Measurements from ENCODE around the gene TMEM235. TPM values are rescaled to one million over a fixed set of nuclear protein-coding genes. Genes with fewer than 3 reads are reported as not detected.
A peak's percentile ranks its signal among the peaks of the same experiment; 100 is the strongest.

TMEM235 gene
- total RNA-seq (not detected), polyA plus RNA-seq (not detected)
- long read RNA-seq, donor 1, result 0 reads
- long read RNA-seq, donor 2, result 0 reads
- long read RNA-seq, donor 3, result 0 reads

DNA sequence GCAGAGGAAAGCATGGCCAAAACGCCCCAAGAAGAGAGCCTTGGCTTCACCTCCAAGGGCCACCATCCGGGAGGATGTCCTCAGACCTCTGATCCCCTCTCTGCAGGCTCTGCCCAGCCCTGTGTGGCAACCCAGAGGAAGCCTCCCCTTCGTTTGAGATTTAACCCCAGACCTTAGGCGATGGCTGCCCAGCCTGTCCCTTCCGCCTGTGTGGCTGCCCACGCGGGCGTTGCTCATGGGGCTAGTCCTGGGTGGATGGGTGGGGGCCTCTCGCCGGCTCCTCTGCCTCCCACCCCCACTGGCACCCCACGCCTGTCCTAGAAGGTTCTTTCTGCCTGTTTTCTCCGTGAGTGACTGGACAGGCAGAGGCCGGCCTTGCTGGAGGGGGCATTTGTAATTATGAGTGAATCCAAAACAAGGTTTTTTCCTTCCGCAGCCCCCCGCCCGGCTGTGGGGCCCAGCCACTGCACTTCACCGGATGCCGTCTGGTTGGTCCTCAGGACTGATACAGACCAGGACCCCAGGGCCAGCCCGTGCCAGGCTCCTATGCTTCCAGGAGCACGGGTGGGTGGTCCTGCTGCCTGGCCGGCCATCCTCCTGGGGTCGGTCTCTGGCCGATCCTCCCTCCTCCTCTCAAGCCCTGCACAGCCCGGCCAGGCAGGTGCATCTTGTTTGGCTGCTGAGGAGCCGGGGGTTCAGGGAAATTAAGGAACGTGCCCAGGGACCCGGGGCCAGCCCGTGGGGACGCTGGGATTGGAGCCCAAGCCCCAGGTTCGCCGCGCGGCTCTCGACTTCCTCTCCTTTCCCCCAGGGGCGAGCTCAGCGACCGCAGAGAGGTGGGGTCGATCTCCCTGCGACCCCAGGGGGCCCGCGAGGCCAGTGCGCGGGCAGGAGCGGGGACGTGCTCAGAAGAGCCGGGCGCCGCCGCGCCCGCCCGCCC lies at the start of gene TMEM235:
Gene TMEM235, plus strand, starts transcription at position 636 of the 940 bp plus-strand sequence. CDS start 393 bp downstream, outside the sequence.
- TF ChIP-seq, protein P1, sequence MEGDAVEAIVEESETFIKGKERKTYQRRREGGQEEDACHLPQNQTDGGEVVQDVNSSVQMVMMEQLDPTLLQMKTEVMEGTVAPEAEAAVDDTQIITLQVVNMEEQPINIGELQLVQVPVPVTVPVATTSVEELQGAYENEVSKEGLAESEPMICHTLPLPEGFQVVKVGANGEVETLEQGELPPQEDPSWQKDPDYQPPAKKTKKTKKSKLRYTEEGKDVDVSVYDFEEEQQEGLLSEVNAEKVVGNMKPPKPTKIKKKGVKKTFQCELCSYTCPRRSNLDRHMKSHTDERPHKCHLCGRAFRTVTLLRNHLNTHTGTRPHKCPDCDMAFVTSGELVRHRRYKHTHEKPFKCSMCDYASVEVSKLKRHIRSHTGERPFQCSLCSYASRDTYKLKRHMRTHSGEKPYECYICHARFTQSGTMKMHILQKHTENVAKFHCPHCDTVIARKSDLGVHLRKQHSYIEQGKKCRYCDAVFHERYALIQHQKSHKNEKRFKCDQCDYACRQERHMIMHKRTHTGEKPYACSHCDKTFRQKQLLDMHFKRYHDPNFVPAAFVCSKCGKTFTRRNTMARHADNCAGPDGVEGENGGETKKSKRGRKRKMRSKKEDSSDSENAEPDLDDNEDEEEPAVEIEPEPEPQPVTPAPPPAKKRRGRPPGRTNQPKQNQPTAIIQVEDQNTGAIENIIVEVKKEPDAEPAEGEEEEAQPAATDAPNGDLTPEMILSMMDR (IDR thresholded peaks at IDR 0.05), result no peak
- 21 to 27% methylated on average over 33 to 52 of the region's 52 CpGs for WGBS, 2 donors
- Histone ChIP-seq H3K36me3 (no peaks in the 10 kb centered on the region), H3K27ac (no peak within 1 kb of the TSS), H3K4me1 (peaks cover 0 to 30% (median 5%) of the 10 kb centered on the region in 9 donors), H3K27me3 (peaks cover 18 to 41% (median 37%) of the 10 kb centered on the region in 7 donors), H3K9me3 (no peaks in the 10 kb centered on the region), H3K4me3 (no peak within 1 kb of the TSS)
- intact Hi-C loops (cut with DNase I), result no loop called here
- peak in 1 of 8 donors; percentile 35 for ATAC-seq
- no peak for DNase-seq

- H3K27me3 ChIP-seq, result no peaks in the 10 kb centered on the region
- 95% methylated on average over 13 of the region's 13 CpGs for WGBS, 2 donors
- ATAC-seq, result no peak
- intact Hi-C loops (cut with DNase I), result no loop called here
- peaks cover 0 to 34% (median 11%) of the 10 kb centered on the region in 9 donors for H3K4me1 ChIP-seq
- DNase-seq, result no peak
- H3K4me3 ChIP-seq, result no peak overlapping the region
- H3K36me3 ChIP-seq, result peaks cover 0 to 20% (median 0%) of the 10 kb centered on the region in 9 donors
- H3K27ac ChIP-seq, result no peak overlapping the region
- TF ChIP-seq, protein P1 (IDR thresholded peaks at IDR 0.05), result no peak
- no peaks in the 10 kb centered on the region for H3K9me3 ChIP-seq
Observed at GRCh38 chr17:78182504-78182903, 48.9 kb upstream of the TMEM235 start.

DNA sequence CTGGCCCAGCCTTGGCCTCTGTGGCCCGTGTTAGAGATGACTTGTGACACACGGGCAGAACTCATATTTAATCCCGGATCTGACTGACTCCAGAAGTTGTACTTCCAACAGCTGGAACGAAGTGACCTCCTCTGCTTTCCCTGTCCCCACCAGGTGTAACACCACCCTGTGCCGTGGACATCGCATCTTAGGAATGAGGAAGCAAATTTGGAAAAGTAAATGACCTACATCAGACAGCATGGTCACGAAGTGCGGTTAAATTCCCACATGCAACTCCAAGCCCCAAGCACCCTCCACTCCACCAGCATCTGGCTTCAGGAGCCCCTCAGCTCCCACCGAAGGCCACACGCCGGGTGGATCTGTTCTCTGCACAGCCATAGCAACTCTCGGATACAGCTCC lies 47.5 kb upstream of the TMEM235 start:
- Histone ChIP-seq H3K9me3 (no peaks in the 10 kb centered on the region), H3K27me3 (no peaks in the 10 kb centered on the region), H3K27ac (no peak overlapping the region), H3K4me1 (peaks cover 3 to 47% (median 23%) of the 10 kb centered on the region in 9 donors), H3K36me3 (peaks cover 0 to 17% (median 0%) of the 10 kb centered on the region in 9 donors), H3K4me3 (no peak overlapping the region)
- TF ChIP-seq, protein P1 (IDR thresholded peaks at IDR 0.05), result no peak
- intact Hi-C loops (cut with DNase I), result no loop called here
- no peak for DNase-seq
- WGBS, 2 donors, result 91 to 95% methylated on average over 12 of the region's 12 CpGs
- no peak for ATAC-seq

GRCh38 chr17:78184351-78184750 lies 47.1 kb upstream of the TMEM235 start:
- H3K27ac ChIP-seq, result no peak overlapping the region
- no peak overlapping the region for H3K4me3 ChIP-seq
- ATAC-seq, result no peak
- whole genome bisulfite sequencing, 2 donors, result 82 to 86% methylated on average over 10 of the region's 10 CpGs
- TF ChIP-seq, protein P1 (IDR thresholded peaks at IDR 0.05), result no peak
- peaks cover 3 to 47% (median 23%) of the 10 kb centered on the region in 9 donors for H3K4me1 ChIP-seq
- intact Hi-C loops (cut with DNase I), result no loop called here
- H3K9me3 ChIP-seq, result no peaks in the 10 kb centered on the region
- H3K27me3 ChIP-seq, result no peaks in the 10 kb centered on the region
- DNase-seq, result no peak
- peaks cover 0 to 16% (median 0%) of the 10 kb centered on the region in 9 donors for H3K36me3 ChIP-seq
